Body of pancreas (tissue), 4 donors: ENCODE results near the gene FGD5. TPM values are rescaled to one million over a fixed set of nuclear protein-coding genes. Genes with fewer than 3 reads are reported as not detected.
"Not testable (repeated sequence)": the region's sequence is repeated elsewhere in the genome, so short reads cannot be mapped to it uniquely, and the experiment has no call there.

Experiments used
- ATAC-seq: fragments of 150-250 bp; one replicate; pipeline ENCODE4 v1.9.1; 2016
- DNase-seq, 4 donors: peaks; one replicate each; pipeline ENCODE4 v3.0.0-alpha.2; 2019
- H3K27ac ChIP-seq, 4 donors: fragments of 200-600 bp; sonication (generic); 1 replicate in 3 of 4; 2 replicates in 1 of 4; pipeline versions ENCODE4 v1.5.1 to v1.6.1; 2016 to 2019; ENCODE audit warnings: mild to moderate bottlenecking in 1 of 4, mixed read lengths in 1 of 4, moderate library complexity in 1 of 4
- H3K27me3 ChIP-seq, 2 donors: fragments of 200-600 bp; sonication (generic); one replicate each; pipeline ENCODE4 v1.6.0; 2016; ENCODE audit warnings: mild to moderate bottlenecking in 1 of 2
- H3K36me3 ChIP-seq, 2 donors: fragments of 200-600 bp; sonication (generic); replicated peaks in 1 of 2; 2 replicates each; pipeline ENCODE4 v1.5.1; 2016; ENCODE audit warnings: low read depth in 2 of 2; ENCODE audit not compliant: insufficient read depth in 1 of 2
- H3K4me1 ChIP-seq: fragments of 200-600 bp; sonication (generic); one replicate; pipeline ENCODE4 v1.6.0; 2016
- H3K4me3 ChIP-seq, 2 donors: fragments of 200-600 bp; sonication (generic); 1 replicate in 1 of 2; 2 replicates in 1 of 2; pipeline ENCODE4 v1.5.1; 2016 to 2019
- H3K9me3 ChIP-seq, 3 donors: fragments of 200-600 bp; sonication (generic); 1 replicate in 2 of 3; 2 replicates in 1 of 3; pipeline ENCODE4 v1.5.1; 2016
- CTCF ChIP-seq, 7 experiments: fragments of 450-650 bp in 4 of 7; fragments of 200-600 bp in 3 of 7; sonication (generic) in 3 of 7; IDR thresholded peaks; one replicate each; pipeline ENCODE4 v1.5.1; 2016 to 2019; ENCODE audit warnings: antibody characterized with exemption in 7 of 7
- POLR2A ChIP-seq, 3 donors: fragments of 450-650 bp; IDR thresholded peaks; one replicate each; pipeline ENCODE4 v1.6.1; 2016; ENCODE audit warnings: antibody characterized with exemption in 3 of 3, mild to moderate bottlenecking in 2 of 3
- WGBS, 2 donors: methylation state at CpG; one replicate each; pipeline ENCODE4 v1.1.5; 2017; 5-methylcytosine and 5-hydroxymethylcytosine counted together
- intact Hi-C: fragments of 100-400 bp; cut with DNase I; formaldehyde crosslinking; loops from one replicate; pipeline ENCODE4 v1.15.1; 2023
- total RNA-seq, 2 donors: library from RNA; depleted of rRNA; stranded (reverse); fragments of >200 nt; gene quantifications; one replicate each; pipeline ENCODE4 v1.1.0, GENCODE V29; 2016

Gene FGD5
- total RNA-seq, 2 donors from 2014 or later: 4.9 to 7.8 TPM

DNA sequence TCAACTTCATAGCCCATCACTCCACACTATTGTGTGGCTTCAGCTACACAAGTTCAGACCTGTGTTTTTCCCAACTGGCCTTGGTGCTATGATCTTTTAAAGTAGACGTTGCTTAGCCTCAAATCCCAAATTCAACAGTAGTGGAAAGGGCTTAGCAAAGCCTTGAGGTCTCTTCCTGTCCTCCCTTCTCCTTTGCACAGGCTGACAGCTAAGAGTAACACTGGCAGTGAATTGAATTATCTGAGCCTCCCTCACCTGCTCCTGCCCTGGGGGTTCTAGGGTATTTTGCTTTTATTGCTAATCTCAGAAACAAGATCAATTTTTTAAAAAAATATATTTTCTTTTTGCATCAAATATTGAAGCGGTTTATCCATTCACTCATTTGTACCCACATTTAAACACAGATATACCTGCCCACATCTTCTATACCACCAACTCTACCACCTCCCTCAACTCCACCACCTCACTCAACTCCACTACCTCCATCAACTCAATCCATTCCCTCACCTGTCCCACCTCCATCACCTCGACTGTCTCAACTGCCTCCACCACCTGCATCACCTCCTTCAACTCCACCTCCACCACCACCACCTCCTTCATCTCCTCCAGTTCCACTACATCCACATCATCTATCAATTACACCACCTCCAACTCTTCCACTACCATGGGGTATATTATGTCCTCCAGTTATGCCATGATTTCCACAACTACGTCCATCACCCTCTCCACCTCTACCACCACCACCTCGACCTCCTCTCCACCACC lies 10.1 kb upstream of the FGD5 start:
- no peaks in the 10 kb centered on the region for H3K9me3 ChIP-seq
- TF ChIP-seq POLR2A (IDR thresholded peaks at IDR 0.05) (no peak), CTCF (IDR thresholded peaks at IDR 0.05) (no peak)
- no peak overlapping the region for H3K4me3 ChIP-seq
- DNase-seq (no peak), ATAC-seq (no peak)
- WGBS, 2 donors: 61 to 67% methylated on average over 5 of the region's 5 CpGs
- H3K27me3 ChIP-seq: peaks cover 0 to 8% of the 10 kb centered on the region in 2 donors
- H3K4me1 ChIP-seq: no peaks in the 10 kb centered on the region
- no peaks in the 10 kb centered on the region for H3K36me3 ChIP-seq
- no peak overlapping the region for H3K27ac ChIP-seq
- intact Hi-C loops: no loop called here

- H3K4me3 ChIP-seq, ATAC-seq, H3K36me3 ChIP-seq, intact Hi-C loops, H3K27ac ChIP-seq, H3K27me3 ChIP-seq, DNase-seq, H3K9me3 ChIP-seq, H3K4me1 ChIP-seq: not testable (repeated sequence)
- 30 to 47% methylated on average over 8 to 9 of the region's 9 CpGs for WGBS, 2 donors
These were observed 9.2 kb upstream of the FGD5 start for GRCh38 chr3:14809611-14810010.

DNA sequence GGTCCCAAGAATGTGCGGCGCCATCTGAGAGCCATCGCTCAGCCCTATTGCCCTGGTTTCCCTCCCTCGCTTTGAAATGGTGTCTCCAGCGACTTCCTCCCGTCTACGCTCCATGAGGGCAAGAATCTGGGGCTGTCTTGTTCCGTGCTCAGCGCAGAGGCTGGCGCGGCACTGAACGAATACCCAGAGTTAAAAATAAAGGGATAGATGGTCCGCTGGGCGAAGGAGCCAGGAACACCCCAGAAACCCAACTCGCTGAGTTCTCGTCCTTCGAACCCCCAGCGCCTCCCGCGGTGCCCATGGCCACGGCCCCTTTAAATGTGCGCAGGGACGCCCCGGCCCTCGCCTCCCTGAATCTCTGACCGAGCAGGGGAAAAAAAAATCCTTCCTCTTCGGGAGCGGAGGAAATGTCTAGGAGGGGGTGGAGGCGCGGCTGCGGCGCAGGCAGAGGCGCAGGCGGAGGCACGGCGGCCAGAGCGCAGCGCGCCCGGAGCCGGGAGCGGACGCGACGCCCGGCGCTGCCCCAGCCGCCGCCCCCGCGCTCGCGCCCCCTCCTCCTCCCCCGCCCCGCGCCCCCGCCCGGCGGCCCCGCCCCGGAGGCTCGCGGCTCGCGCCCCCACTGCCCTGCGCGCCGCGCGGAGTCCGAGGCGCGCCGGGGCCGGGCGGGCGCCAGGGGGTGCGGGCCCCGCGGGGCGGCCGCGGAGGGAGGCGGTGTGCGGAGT lies 8.5 kb upstream of the FGD5 start:
- no peak overlapping the region for H3K27ac ChIP-seq

GRCh38 chr3:14810801-14811661 lies 7.7 kb upstream of the FGD5 start:
- intact Hi-C loops: no loop called here
- H3K9me3 ChIP-seq: no peaks in the 10 kb centered on the region
- ATAC-seq (no peak), DNase-seq (no peak)
- 2 to 3% methylated on average over 35 to 78 of the region's 78 CpGs for WGBS, 2 donors
- H3K27me3 ChIP-seq: peaks cover 0 to 8% of the 10 kb centered on the region in 2 donors
- no peaks in the 10 kb centered on the region for H3K4me1 ChIP-seq
- TF ChIP-seq POLR2A (IDR thresholded peaks at IDR 0.05): no peak
- TF ChIP-seq CTCF (IDR thresholded peaks at IDR 0.05): no peak
- peak overlapping the region in 1 of 4 donors; percentile 36 for H3K27ac ChIP-seq
- no peak overlapping the region for H3K4me3 ChIP-seq
- H3K36me3 ChIP-seq: no peaks in the 10 kb centered on the region

More for the DNA sequence above, 8.5 kb upstream of the FGD5 start:
- intact Hi-C loops: no loop called here
- ATAC-seq (peak; percentile 38), DNase-seq (no peak)
- H3K4me3 ChIP-seq: no peak overlapping the region
- H3K27me3 ChIP-seq: peaks cover 0 to 8% of the 10 kb centered on the region in 2 donors
- H3K36me3 ChIP-seq: no peaks in the 10 kb centered on the region
- TF ChIP-seq CTCF (IDR thresholded peaks at IDR 0.05) (no peak), POLR2A (IDR thresholded peaks at IDR 0.05) (no peak)
- WGBS, 2 donors: 1 to 8% methylated on average over 22 to 27 of the region's 85 CpGs
- H3K9me3 ChIP-seq: no peaks in the 10 kb centered on the region
- H3K4me1 ChIP-seq: no peaks in the 10 kb centered on the region

DNA sequence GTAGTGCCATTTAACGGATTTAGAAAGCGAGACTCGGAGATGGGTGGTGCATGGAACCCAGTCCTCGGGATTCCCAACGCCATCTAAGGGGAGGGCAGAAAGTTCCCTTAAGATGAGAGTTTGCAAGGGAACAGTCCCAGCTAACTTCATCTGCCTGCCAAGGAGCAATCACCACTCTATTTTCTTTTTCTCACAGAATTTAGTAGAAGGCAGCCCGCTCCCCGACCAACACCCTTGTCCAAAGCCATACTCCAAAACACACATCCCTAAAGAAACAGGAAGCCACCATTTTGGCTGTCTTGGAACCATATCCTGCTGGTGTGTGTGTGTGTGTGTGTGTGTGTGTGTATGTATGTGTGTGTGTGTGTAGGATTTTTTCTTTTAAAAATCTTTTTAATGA lies 7.1 kb upstream of the FGD5 start:
- Histone ChIP-seq H3K4me3 (no peak overlapping the region), H3K27me3 (peaks cover 0 to 8% of the 10 kb centered on the region in 2 donors), H3K36me3 (no peaks in the 10 kb centered on the region), H3K27ac (no peak overlapping the region), H3K9me3 (no peaks in the 10 kb centered on the region), H3K4me1 (no peaks in the 10 kb centered on the region)
- no peak for TF ChIP-seq POLR2A (IDR thresholded peaks at IDR 0.05)
- TF ChIP-seq CTCF (IDR thresholded peaks at IDR 0.05): no peak
- no peak for DNase-seq
- no peak for ATAC-seq
- WGBS, 2 donors: 37 to 39% methylated on average over 7 of the region's 7 CpGs
- intact Hi-C loops: no loop called here
